AG04449 (cell line): Measurements from ENCODE around the gene CFAP107.
"Not testable (repeated sequence)": the region's sequence is repeated elsewhere in the genome, so short reads cannot be mapped to it uniquely, and the experiment has no call there.

Experiments used
- CTCF ChIA-PET: fragments of 350-600 bp; formaldehyde crosslinking; extraction: SDS; loops from one replicate; lab custom pipeline; 2021; ENCODE audit warnings: antibody characterized with exemption; lab: Yijun Ruan, JAX
- POLR2A ChIA-PET: fragments of 400-600, 350-600 bp; formaldehyde crosslinking; extraction: SDS; loops from one replicate; lab custom pipeline; 2020; ENCODE audit warnings: antibody characterized with exemption, inconsistent platforms; lab: Yijun Ruan, JAX
- DNase-seq: peaks from one replicate; pipeline ENCODE4 v3.0.0-alpha.2; 2010; ENCODE audit warnings: low read depth, low spot score
- H3K4me3 ChIP-seq: 2 replicates; pipeline ENCODE4 v1.5.1; 2011; ENCODE audit warnings: low read depth, mild to moderate bottlenecking, control low read depth, low read length
- TF ChIP-seq, protein P1 (sequence below): IDR thresholded peaks from one replicate; pipeline ENCODE4 v1.5.1; 2011; ENCODE audit warnings: mild to moderate bottlenecking, moderate library complexity, low read length, control low read depth, inconsistent platforms; ENCODE audit not compliant: insufficient read depth; ENCODE audit errors: missing control alignments

CFAP107 gene

DNA sequence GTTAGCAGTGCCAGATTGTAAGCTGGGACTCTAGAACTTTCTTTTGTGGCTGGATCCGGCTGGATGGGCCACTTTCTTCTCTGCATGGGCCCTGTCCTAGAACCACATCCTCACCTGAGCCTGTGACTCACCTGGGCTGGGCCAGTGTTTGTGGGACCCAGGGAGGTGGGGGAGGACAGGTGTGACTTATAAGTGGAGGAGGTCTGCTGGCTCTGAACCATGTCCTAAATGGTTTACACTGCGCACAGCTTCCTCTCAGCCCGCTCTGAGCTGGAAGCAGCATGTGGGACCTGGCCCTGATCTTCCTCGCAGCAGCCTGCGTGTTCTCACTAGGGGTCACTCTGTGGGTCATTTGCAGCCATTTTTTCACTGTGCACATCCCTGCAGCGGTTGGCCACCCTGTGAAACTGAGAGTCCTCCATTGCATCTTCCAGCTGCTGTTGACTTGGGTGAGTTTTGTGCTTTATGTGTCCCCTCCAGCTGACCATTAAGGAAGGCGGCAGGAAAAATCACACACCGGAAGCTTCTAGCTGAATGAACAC is 30.0 kb upstream of the CFAP107 start, which contains the start of gene AADACL3:
AADACL3 (plus strand) TSS at position 215 of the 542 bp plus-strand sequence; CDS start at position 282, 67 bp downstream.
- no peak for DNase-seq
- ChIA-PET POLR2A (no interaction called here), CTCF (no interaction called here)
- no peak within 1 kb of the TSS for H3K4me3 ChIP-seq
- TF ChIP-seq, protein P1, sequence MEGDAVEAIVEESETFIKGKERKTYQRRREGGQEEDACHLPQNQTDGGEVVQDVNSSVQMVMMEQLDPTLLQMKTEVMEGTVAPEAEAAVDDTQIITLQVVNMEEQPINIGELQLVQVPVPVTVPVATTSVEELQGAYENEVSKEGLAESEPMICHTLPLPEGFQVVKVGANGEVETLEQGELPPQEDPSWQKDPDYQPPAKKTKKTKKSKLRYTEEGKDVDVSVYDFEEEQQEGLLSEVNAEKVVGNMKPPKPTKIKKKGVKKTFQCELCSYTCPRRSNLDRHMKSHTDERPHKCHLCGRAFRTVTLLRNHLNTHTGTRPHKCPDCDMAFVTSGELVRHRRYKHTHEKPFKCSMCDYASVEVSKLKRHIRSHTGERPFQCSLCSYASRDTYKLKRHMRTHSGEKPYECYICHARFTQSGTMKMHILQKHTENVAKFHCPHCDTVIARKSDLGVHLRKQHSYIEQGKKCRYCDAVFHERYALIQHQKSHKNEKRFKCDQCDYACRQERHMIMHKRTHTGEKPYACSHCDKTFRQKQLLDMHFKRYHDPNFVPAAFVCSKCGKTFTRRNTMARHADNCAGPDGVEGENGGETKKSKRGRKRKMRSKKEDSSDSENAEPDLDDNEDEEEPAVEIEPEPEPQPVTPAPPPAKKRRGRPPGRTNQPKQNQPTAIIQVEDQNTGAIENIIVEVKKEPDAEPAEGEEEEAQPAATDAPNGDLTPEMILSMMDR: no peak

- POLR2A ChIA-PET: no interaction called here
- no peak for DNase-seq
- TF ChIP-seq, protein P1: no peak
- H3K4me3 ChIP-seq: no peak overlapping the region
- CTCF ChIA-PET: no interaction called here
Measured at GRCh38 chr1:12717301-12717838, 28.6 kb upstream of the CFAP107 start.

- DNase-seq: no peak
- ChIA-PET POLR2A (no interaction called here), CTCF (interaction anchor here (1.6 kb wide), 1 partner anchor 12 kb away, joined by 3 read pairs; no protein-coding TSS in a partner anchor)
- no peak overlapping the region for H3K4me3 ChIP-seq
- TF ChIP-seq, protein P1: no peak
Measured at GRCh38 chr1:12722626-12723025, 23.4 kb upstream of the CFAP107 start.

GRCh38 chr1:12728391-12728790 is 17.6 kb upstream of the CFAP107 start:
- POLR2A ChIA-PET: no interaction called here
- TF ChIP-seq, protein P1: no peak
- CTCF ChIA-PET: no interaction called here
- no peak for DNase-seq
- no peak overlapping the region for H3K4me3 ChIP-seq

GRCh38 chr1:12730156-12730555 is 15.8 kb upstream of the CFAP107 start:
- ChIA-PET CTCF (no interaction called here), POLR2A (no interaction called here)
- TF ChIP-seq, protein P1: no peak

GRCh38 chr1:12731084-12731483 is 14.9 kb upstream of the CFAP107 start:
- DNase-seq, CTCF ChIA-PET, POLR2A ChIA-PET: not testable (repeated sequence)

More at GRCh38 chr1:12730156-12730555, 15.8 kb upstream of the CFAP107 start:
- no peak overlapping the region for H3K4me3 ChIP-seq
- DNase-seq: no peak

GRCh38 chr1:12734651-12735050 is 11.3 kb upstream of the CFAP107 start:
- TF ChIP-seq, protein P1: no peak
- no peak overlapping the region for H3K4me3 ChIP-seq
- ChIA-PET CTCF (no interaction called here), POLR2A (no interaction called here)
- DNase-seq: no peak

More at GRCh38 chr1:12731084-12731483, 14.9 kb upstream of the CFAP107 start:
- not testable (repeated sequence) for H3K4me3 ChIP-seq
